NT2/D1 (cell line): ENCODE data around the gene MLLT6.

Source experiments
- DNase-seq: peaks from one replicate; pipeline ENCODE4 v3.0.0-alpha.2; 2011; ENCODE audit warnings: low read depth, low spot score
- H3K27me3 ChIP-seq: 2 replicates; pipeline ENCODE4 v1.6.0; 2011; ENCODE audit warnings: mild to moderate bottlenecking; ENCODE audit not compliant: insufficient read length, insufficient read depth
- H3K36me3 ChIP-seq: 2 replicates; pipeline ENCODE4 v1.6.1; 2011; ENCODE audit warnings: mild to moderate bottlenecking, low read length, mixed read lengths; ENCODE audit not compliant: insufficient read depth, insufficient read length
- H3K4me1 ChIP-seq: 2 replicates; pipeline ENCODE4 v1.5.1; 2011; ENCODE audit not compliant: insufficient read depth, insufficient read length
- H3K4me3 ChIP-seq: 2 replicates; pipeline ENCODE4 v1.5.1; 2011; ENCODE audit warnings: low read depth; ENCODE audit not compliant: insufficient read length
- H3K9ac ChIP-seq: 2 replicates; pipeline ENCODE4 v1.6.0; 2011; ENCODE audit warnings: low read depth; ENCODE audit not compliant: insufficient read length
- H3K9me3 ChIP-seq: 2 replicates; pipeline ENCODE4 v1.5.1; 2011; ENCODE audit warnings: mild to moderate bottlenecking, low read length; ENCODE audit not compliant: insufficient read depth
- SUZ12 ChIP-seq: IDR thresholded peaks from 2 replicates; pipeline ENCODE4 v1.6.1; 2011; ENCODE audit not compliant: insufficient read length, insufficient read depth; ENCODE audit errors: extremely low read depth
- YY1 ChIP-seq: IDR thresholded peaks from 2 replicates; pipeline ENCODE4 v1.6.1; 2011; ENCODE audit not compliant: insufficient read length, insufficient read depth
- ZNF274 ChIP-seq: IDR thresholded peaks from 2 replicates; pipeline ENCODE4 v1.6.1; 2011; ENCODE audit warnings: mild to moderate bottlenecking, low read depth, low read length

MLLT6 gene

DNA sequence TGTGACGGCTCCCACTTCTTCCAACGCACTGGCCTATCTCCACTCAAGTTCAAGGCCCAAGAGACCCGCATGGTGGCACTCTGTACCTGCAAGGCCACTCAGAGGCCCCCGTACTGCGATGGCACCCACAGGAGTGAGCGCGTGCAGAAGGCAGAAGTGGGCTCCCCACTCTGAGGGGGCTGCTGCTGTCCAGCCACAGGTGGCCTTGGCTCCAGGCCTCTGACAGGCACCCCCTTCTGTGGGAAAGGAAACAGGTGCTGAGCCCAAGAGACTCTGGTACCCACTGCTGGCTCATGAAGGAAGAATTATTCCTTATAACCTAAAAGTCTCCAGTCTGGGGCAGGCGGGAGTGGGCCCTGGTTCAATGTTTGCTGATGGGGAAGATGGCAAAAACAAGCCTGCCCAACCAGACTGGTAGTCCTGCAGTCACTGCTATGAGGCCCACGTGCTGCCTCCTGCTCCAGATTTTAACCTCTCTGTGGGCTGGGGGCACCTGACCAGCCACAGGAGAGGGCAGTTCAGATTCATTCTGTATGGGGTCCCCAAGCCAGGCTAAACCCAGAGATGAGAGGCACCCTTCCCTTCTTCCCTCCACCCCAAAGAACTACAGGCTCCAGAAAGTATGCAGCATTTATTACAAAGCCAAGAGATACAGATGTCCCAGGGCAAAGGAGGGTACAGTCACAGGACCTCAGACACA is 28.4 kb downstream of the MLLT6 start:
- H3K36me3 ChIP-seq, result peaks cover 65% of the 10 kb centered on the region

DNA sequence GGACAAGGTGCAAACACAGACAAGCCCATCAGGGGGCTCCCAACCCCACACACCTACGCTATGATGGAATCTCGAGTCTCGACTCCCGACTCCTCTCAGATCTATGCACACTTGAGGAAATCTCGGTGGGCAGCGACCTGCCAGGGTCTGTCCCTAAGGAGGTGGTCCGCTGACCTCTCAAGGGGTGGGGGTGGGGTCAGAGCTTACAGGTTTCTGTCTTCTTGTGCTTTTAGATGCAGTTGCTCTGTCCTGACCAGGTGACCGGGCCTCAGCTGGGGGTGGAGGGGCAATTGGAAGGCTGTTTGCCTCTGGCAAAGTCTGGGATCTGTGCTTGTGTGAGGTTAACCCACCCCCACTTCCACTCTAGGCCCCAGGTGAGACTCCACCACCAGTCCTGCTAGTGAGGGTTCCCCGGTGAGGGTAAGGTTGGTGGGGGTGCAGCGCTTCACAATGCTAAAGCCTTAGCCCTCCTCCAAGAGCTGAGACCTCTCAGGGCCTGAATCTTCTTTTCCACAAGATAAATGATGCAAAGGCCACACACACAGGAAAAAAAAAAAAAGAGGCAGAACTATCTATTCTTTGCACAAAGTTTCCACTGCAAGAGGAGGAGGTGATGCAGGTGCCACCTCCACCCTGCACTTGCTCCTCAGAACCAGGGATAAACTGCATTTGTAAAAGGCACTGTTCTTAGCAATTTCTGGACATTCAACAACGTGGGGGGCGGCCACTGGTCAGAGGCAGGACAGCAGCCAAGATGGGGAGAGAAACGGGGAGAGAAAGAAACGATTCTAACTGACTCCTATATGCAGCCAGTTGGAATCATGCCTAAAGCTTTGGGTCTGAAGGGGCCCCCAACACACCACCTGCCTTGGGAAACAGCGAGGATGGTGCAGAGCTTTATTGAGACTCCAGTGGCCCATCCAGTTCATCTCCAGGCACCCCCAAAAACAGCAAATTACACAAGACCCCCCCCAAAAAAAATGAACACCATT is 29.2 kb downstream of the MLLT6 start:
- H3K9me3 ChIP-seq, result no peaks in the 10 kb centered on the region

More for the DNA sequence above, 28.4 kb downstream of the MLLT6 start:
- Histone ChIP-seq H3K9ac (peak overlapping the region; percentile 8), H3K27me3 (peaks cover 8% of the 10 kb centered on the region), H3K9me3 (no peaks in the 10 kb centered on the region), H3K4me1 (peaks cover 23% of the 10 kb centered on the region), H3K4me3 (no peak overlapping the region)
- no peak for DNase-seq
- no peak for TF ChIP-seq ZNF274
- no peak for TF ChIP-seq YY1
- TF ChIP-seq SUZ12, result no peak

DNA sequence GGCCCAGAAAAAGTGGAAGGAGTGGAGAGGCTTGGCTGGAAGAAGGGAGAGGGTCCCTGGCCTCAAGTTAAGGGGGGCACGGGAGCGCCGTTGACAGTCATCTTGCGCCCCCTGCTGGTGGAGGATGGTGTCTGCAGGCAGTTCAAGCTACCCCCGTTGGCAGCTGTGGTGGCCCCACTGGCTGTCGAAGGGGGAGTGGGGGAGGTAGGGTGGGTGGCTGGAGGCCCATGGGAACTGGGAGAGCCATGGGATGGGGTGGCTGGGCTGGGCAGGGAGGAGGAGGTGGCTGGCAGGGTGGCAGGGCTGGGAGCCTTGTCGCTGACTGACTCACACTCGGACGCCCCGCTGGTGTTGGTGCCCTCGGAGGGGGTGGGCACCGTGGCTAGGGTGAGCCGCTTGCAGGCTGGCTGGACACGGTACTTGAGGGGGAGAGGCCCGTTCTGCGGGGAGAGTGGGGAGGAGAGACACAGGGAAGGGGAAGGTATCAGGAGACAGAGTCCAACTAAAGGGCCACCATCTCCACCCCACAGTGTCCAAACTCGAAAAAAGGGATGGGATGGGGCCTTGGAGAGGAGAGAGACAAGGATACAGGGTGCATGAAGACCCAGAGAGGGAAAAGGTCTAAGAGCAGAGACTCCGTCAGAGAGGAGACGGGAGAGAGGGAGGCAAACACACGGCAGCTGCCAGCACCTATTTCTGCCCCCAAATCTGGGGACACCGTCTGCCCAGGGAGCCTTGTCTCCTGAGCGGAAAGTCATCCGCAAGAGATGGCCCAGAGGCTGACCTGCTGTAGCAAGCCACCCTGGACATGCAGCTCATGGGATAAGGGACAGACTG is 30.3 kb downstream of the MLLT6 start:
- no peak overlapping the region for H3K4me3 ChIP-seq
- TF ChIP-seq ZNF274 (no peak), SUZ12 (no peak), YY1 (no peak)
- H3K9me3 ChIP-seq, result no peaks in the 10 kb centered on the region
- peaks cover 83% of the 10 kb centered on the region for H3K36me3 ChIP-seq
- no peak for DNase-seq
- H3K9ac ChIP-seq, result peak overlapping the region; percentile 3
- H3K4me1 ChIP-seq, result peaks cover 21% of the 10 kb centered on the region
- H3K27me3 ChIP-seq, result no peaks in the 10 kb centered on the region

More for the DNA sequence above, 29.2 kb downstream of the MLLT6 start:
- H3K36me3 ChIP-seq, result peaks cover 74% of the 10 kb centered on the region
- H3K27me3 ChIP-seq, result peaks cover 1% of the 10 kb centered on the region
- no peak overlapping the region for H3K4me3 ChIP-seq
- H3K9ac ChIP-seq, result peak overlapping the region; percentile 3
- TF ChIP-seq SUZ12, result no peak
- no peak for TF ChIP-seq YY1
- no peak for TF ChIP-seq ZNF274
- no peak for DNase-seq
- H3K4me1 ChIP-seq, result peaks cover 21% of the 10 kb centered on the region

DNA sequence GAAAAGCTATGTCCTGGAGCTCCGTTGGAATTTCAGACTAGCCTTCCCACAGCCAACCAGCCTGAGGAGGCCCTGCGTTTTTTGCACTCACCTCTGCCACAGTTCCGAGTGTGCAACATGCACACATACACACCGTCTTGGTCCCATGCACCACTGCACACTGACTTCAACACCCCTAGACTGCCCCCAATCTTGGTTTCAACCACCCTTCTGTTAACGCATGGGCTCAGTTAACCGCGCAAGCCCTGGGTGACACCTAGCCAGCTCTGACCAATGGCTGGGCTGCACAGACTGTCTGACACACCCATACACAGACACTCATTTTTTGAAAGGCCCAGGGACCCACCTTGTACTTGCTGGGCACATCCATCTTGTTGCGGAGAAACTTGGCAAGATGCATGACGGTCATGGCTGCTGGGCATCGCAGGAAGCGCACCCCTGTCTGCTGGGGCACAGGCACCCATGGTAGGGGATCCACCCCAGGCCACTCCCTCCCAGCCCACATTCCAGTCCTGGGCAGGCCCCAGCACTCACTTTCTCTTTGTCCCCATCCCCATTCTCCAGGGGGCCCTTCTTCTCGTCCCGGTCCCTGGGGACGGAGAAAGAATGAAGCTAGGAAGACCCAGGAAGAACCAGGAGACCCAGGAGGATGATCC is 33.1 kb downstream of the MLLT6 start:
- Histone ChIP-seq H3K9me3 (no peaks in the 10 kb centered on the region), H3K4me1 (peaks cover 25% of the 10 kb centered on the region), H3K4me3 (no peak overlapping the region), H3K9ac (no peak overlapping the region), H3K36me3 (peaks cover 78% of the 10 kb centered on the region), H3K27me3 (no peaks in the 10 kb centered on the region)
- TF ChIP-seq YY1, result no peak
- no peak for TF ChIP-seq SUZ12
- TF ChIP-seq ZNF274, result no peak
- no peak for DNase-seq

DNA sequence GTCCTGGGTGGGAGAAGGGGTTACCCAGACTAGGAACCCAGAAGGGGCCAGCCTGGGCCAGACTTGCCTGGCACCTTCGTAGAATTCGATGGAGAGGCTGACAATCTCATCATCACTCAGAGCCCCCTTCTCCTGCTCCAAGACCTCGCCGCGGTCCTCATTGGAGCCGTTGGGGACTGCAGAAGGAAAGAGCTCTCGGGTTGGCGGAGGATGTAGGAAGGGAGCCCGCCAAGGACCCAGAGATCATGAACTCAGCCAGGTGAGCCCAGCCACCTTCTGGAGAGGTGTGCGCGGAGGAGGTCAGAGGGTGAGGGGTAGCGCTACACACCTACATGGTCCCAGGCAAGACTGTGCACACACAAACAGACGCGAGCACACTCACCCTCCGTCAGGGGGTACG is 33.6 kb downstream of the MLLT6 start:
- TF ChIP-seq SUZ12 (no peak), YY1 (no peak), ZNF274 (no peak)
- no peak for DNase-seq

DNA sequence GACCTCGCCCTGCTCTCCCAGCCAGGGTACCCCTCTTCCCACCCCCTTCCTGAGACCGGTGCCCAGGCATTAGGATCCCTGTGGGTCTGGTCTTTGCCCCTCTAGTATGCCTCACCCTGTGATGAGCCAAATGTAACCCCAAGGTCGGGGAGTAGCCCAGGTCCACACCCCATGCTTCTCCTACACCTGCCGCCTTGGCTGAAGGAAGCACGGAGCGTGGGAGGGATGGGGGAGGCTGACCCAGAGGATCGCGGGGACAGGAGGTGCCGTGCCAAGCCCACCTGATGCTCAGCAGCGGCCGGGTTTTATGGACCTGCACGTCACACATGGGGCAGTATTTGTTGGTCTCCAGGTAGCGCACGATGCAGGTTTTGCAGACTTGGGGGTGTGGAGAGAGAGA is 34.2 kb downstream of the MLLT6 start:
- peaks cover 67% of the 10 kb centered on the region for H3K36me3 ChIP-seq
- H3K4me3 ChIP-seq, result no peak overlapping the region
- no peaks in the 10 kb centered on the region for H3K27me3 ChIP-seq
- DNase-seq, result no peak
- TF ChIP-seq YY1, result no peak
- no peak for TF ChIP-seq ZNF274
- TF ChIP-seq SUZ12, result no peak
- H3K4me1 ChIP-seq, result peaks cover 30% of the 10 kb centered on the region
- H3K9ac ChIP-seq, result no peak overlapping the region
- no peaks in the 10 kb centered on the region for H3K9me3 ChIP-seq

More for the DNA sequence above, 33.6 kb downstream of the MLLT6 start:
- H3K9me3 ChIP-seq, result no peaks in the 10 kb centered on the region
- no peak overlapping the region for H3K4me3 ChIP-seq
- H3K36me3 ChIP-seq, result peaks cover 73% of the 10 kb centered on the region
- peaks cover 30% of the 10 kb centered on the region for H3K4me1 ChIP-seq
- H3K27me3 ChIP-seq, result no peaks in the 10 kb centered on the region
- H3K9ac ChIP-seq, result no peak overlapping the region
